GM13977 (cell line): ENCODE results near the gene SULT1A3.
"Not testable (repeated sequence)": the region's sequence is repeated elsewhere in the genome, so short reads cannot be mapped to it uniquely, and the experiment has no call there.

Source experiments
- DNase-seq: peaks from one replicate; pipeline ENCODE4 v3.0.0; 2012; ENCODE audit warnings: low spot score
- in situ Hi-C: fragments of 300-500 bp; cut with MboI; formaldehyde crosslinking; loops from one replicate; pipeline ENCODE4 v1.12.0; 2022; ENCODE audit warnings: low sequenced_read_pairs, low pct_unique_long_range_greater_than_20kb, mixed read lengths, inconsistent platforms; ENCODE audit not compliant: unreplicated experiment
- TF ChIP-seq, protein P1 (sequence below): IDR thresholded peaks from 2 replicates; pipeline ENCODE4 v1.5.1; 2012; ENCODE audit warnings: mild to moderate bottlenecking, control low read depth; ENCODE audit not compliant: insufficient read depth; ENCODE audit errors: extremely low read depth, missing control alignments

The SULT1A3 gene

DNA sequence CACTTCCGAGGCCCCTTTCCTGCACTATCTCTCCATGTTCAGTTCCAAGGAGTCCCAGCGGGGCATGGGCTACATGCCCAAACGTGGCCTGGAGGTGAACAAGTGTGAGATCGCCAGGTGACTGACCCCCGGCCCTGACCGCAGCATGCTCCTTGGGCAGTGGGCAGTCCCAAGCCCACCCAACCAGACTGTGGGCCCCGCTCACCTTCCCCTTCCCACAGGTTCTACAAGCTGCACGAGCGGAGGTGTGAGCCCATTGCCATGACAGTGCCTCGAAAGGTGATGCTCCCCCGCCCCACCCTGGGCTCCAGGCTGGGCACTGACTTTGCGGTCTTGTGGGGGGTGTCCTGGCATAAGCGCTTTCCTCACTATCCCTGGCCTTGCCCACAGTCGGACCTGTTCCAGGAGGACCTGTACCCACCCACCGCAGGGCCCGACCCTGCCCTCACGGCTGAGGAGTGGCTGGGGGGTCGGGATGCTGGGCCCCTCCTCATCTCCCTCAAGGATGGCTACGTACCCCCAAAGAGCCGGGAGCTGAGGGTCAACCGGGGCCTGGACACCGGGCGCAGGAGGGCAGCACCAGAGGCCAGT is 11.0 kb upstream of the SULT1A3 start:
- no peak for DNase-seq
- TF ChIP-seq, protein P1, sequence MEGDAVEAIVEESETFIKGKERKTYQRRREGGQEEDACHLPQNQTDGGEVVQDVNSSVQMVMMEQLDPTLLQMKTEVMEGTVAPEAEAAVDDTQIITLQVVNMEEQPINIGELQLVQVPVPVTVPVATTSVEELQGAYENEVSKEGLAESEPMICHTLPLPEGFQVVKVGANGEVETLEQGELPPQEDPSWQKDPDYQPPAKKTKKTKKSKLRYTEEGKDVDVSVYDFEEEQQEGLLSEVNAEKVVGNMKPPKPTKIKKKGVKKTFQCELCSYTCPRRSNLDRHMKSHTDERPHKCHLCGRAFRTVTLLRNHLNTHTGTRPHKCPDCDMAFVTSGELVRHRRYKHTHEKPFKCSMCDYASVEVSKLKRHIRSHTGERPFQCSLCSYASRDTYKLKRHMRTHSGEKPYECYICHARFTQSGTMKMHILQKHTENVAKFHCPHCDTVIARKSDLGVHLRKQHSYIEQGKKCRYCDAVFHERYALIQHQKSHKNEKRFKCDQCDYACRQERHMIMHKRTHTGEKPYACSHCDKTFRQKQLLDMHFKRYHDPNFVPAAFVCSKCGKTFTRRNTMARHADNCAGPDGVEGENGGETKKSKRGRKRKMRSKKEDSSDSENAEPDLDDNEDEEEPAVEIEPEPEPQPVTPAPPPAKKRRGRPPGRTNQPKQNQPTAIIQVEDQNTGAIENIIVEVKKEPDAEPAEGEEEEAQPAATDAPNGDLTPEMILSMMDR = no peak
- in situ Hi-C loops = no loop called here

DNA sequence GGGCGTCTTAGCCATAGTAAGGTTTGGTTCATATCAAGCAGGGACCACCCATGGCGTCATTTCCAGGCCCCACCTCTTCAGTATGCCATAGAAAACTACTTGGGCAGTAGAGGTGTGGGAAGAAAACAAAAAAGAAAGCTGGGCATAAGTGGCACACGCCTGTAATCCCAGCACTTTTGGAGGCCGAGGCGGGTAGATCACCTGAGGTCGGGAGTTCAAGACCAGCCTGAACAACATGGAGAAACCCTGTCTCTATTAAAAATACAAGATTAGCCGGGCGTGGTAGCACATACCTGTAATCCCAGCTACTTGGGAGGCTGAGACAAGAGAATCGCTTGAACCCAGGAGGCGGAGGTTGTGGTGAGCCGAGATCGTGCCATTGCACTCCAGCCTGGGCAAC is 7.9 kb upstream of the SULT1A3 start:
- in situ Hi-C loops, DNase-seq: not testable (repeated sequence)

DNA sequence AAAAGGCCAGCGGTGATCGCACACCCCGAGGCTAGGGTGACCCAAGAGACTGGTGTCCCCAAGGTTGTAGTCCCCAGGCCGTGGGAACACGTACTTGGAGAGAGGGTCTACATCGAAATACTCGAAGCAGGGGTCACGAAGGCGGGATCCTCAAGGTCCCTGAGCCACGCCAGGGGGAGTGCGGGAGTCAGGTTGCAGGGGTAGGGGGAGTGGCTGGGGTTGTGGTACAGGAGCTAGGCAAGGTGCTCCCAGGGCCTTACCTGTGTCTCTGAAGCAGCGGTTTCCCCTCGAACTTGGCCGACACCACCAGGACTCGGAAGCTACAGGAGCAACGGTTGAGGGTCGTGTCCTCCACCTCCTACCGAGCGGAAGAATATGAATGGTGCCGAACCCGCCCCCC is 6.0 kb upstream of the SULT1A3 start:
- DNase-seq, in situ Hi-C loops: not testable (repeated sequence)

DNA sequence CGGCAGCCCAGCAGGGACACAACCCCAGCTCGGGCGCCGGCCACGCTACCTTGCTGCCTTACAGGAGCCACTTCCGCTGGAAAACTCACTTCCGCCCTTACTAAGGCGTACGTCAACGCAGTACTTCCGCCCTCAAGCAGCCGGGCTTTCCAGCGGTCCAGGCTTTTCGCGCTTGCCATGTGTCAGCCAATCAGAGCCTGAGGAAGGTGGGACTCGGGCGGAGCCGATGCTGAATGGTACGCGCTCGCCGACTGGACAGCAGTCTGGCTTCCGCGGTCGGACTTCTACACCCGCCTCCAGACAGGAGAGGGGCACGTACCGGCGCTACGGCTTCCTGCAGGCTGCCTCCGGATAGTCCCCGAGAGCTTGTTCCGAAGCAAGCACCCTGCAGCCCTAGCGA is 5.4 kb upstream of the SULT1A3 start, which contains the start of the genes BOLA2B and SLX1A:
Gene BOLA2B (minus strand): TSS at position 52 of the 400 bp plus-strand sequence. CDS start 71 bp downstream, outside the sequence.
Gene SLX1A (plus strand): TSS at position 261 of the 400 bp plus-strand sequence. CDS start 210 bp downstream, outside the sequence.
- in situ Hi-C loops, DNase-seq: not testable (repeated sequence)

DNA sequence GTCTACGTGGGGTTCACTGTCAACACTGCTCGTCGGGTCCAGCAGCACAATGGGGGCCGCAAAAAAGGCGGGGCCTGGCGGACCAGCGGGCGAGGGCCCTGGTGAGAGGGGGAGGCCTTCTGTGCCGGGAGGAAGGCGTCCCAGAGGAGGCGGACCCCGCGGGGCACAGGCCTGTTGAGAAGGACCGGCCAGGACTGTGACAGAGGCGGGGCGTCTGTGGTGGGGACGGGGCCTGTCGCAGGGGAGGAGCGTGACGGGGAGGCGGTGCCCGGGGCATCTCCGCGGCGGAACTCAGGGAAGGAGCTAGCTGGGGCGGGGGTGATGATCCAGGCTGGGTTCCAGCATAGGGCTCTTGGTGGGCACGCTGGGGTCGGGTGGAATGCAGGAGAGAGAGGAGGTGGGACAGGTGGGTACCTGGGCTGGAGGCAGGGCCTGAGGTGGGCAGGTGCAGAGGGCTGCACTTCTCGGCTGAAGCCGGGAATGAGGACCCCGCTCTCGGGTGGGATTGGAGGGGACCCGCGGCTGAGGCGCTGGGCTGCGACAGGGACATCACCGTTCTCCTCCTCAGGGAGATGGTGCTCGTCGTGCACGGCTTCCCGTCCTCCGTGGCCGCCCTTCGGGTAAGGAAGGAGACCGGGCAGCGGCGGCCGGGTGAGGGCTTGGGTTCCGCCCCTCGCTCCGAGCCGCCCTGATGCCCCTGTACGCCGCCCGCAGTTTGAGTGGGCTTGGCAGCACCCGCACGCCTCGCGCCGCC is 4.7 kb upstream of the SULT1A3 start:
- DNase-seq, in situ Hi-C loops: not testable (repeated sequence)

DNA sequence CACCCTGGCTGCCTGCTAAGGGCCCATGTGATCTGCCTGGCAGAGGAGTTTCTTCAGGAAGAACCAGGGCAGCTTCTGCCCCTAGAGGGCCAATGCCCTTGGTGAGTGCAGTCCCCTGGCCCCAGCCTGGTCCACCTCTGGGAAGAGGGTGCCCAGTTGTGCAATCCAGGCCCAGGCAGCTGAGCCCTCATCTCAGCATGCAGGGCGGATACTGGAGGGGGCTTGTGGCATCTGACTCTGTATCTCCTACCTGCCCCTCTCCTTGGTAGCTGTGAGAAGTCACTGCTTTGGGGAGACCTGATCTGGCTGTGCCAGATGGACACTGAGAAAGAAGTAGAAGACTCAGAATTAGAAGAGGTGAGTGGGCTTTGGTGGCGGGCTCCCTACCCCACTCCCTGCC is 2.1 kb upstream of the SULT1A3 start:
- in situ Hi-C loops, DNase-seq: not testable (repeated sequence)

DNA sequence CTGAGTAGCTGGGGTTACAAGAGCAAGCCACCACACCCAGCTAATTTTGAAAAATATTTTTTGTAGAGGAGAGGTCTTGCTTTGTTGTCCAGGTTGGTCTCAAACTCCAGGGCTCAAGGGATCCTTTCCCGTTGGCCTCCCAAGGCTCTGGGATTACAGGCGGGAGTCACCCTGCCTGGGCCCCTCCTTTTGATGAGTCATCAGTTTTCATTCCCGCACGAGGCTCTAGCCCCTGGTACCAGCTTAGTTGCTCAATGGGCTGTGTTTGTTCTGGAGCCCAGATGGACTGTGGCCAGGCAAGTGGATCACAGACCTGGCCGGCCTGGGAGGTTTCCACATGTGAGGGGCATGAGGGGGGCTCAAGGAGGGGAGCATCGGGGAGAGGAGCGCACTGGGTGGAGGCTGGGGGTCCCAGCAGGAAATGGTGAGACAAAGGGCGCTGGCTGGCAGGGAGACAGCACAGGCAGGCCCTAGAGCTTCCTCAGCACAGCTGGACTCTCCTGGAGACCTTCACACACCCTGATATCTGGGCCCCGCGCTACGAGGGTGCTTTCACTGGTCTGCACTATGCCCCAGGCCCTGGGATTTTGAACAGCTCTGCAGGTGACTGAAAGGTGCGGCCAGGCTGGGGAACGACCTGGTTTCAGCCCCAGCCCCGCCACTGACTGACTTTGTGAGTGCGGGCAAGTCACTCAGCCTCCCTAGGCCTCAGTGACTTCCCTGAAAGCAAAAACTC is 721 bp downstream of the SULT1A3 start:
- DNase-seq, in situ Hi-C loops: not testable (repeated sequence)

DNA sequence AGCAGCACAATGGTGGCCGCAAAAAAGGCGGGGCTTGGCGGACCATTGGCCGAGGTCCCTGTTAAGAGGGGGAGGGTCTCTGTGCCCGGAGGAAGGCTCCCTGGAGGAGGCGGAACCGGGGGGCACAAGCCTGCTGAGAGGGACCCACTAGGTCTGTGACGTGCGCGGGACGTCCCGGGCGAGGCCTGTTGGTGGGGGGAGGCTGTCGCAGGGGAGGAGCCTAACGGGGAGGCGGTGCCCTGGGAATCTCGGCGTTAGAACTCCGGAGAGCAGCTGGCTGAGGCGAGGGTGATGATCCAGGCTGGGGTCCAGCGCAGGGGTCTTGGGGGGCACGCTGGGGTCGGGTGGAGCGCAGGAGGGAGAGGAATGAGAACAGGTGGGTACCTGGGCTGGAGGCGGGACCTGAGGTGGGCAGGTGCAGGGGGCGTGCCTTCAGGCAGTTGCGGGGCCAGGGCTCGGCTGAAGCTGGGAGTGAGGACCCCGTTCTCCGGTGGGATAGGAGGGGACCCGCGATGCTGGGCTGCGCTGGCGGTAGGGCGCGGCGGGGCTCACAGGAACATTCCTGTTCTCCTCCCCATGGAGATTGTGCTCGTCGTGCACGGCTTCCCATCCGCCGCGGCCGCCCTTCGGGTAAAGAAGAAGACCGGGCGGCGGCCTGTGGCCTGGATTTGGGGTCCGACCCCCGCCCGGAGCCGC is 6.6 kb downstream of the SULT1A3 start:
- in situ Hi-C loops = not testable (repeated sequence)

DNA sequence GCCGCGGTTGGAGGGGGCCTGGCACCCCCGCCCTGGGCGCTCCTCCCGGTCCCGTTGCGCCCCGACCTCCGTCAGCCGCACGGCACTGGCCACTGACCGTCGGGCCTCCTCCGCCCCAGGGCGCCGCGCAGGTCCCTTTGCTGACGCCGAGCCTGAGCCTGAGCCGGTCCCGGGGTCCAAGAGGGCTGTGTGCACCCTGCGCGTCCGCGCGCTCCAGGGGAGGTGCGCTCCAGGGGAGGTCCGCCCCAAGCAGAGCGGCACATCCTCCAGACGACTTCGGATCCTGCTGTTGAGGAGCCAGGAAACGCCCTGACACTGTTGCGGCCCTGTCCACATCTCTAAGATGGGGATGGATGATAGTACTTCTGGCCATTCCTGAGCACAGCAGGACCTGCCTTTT is 7.2 kb downstream of the SULT1A3 start:
- DNase-seq, in situ Hi-C loops: not testable (repeated sequence)

More for the DNA sequence above, 6.6 kb downstream of the SULT1A3 start:
- DNase-seq = not testable (repeated sequence)

DNA sequence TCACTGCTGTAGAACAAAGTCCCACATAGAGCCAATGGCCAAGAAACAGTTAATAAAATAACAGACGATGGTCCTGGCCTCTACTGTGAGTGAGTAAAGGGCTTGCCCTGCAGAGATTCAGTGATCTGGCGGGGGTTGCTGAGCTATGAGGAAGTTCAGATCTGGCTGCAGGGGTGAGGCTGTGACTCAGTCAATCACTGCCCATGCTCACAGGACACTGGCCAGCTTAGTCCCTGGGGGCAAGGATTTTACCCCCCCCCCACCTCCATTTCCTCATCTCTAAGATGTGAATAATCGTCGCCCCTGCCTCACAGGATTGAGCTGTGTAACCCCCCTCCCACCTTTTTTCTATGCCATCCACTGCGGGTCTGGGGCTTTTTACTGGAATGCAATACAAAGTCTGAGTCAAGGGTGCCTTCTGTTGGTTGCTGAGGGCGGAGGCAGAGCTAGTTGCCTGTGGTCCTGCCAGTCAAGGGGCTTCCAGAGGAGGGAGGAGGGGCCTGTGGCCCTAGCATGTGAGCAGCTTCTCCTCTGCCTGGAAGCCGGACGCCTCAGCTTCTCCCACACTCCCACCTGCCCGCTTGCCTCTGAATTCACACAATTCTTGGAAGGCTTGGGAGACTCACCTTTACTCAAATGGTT is 8.1 kb downstream of the SULT1A3 start:
- DNase-seq, in situ Hi-C loops: not testable (repeated sequence)

DNA sequence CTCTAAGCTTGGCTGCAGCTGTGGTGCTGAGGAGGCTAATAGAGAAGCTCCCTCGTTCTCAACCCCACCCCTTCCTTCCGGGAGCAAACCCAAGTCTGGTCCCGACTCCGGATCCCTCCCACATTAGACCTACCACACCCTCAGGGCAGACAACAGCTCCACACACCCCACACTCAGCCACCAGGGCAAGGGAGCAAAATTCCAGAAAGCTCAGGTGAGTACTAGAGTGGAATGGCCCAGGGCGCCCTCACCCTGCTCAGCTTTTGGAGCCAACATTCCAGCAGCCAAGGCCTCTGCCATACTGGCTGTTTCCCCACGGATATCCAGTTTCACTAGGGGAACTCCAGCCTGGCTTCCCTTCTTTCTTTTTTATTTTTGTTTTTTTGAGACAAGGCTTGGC is 10.0 kb downstream of the SULT1A3 start:
- DNase-seq, in situ Hi-C loops: not testable (repeated sequence)

DNA sequence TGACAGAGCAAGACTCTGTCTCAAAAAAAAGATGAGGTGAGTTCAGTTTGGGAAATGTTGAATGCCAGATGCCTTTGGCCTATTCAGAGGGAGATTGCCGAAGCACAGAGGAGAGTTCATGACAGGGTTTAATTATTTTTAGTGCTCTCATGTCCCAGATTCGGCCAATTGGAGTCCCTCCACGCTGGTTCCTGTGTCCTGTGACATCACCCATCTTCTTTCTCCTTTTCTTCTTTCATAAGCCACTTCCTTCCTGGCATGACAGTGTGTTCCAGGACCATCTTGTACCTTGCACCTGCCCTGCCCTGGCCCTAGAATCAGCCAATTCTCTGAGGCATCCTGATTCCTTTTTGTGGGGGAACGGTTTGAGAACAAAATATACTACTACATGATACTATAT is 12.4 kb downstream of the SULT1A3 start:
- in situ Hi-C loops, DNase-seq: not testable (repeated sequence)

DNA sequence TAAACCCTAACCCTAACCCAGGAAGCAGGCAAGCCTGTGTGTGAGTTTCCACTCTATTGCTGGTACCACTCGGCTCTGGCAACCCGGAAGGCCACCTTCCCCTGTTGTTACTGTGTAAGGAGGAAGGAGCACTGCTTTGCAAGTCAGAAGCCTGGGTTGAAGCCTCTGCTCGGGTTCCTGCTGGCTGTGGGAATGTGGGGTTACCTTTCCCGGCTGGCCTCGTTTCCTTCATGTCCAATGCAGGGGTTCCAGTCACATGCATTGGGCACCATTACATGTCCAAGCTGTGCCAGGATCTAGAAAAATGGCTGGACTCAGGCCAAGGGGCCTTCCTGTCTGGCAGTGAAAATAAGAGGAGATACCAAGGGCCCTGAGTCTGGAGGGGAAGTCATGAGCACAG is 18.0 kb downstream of the SULT1A3 start:
- in situ Hi-C loops, DNase-seq: not testable (repeated sequence)

DNA sequence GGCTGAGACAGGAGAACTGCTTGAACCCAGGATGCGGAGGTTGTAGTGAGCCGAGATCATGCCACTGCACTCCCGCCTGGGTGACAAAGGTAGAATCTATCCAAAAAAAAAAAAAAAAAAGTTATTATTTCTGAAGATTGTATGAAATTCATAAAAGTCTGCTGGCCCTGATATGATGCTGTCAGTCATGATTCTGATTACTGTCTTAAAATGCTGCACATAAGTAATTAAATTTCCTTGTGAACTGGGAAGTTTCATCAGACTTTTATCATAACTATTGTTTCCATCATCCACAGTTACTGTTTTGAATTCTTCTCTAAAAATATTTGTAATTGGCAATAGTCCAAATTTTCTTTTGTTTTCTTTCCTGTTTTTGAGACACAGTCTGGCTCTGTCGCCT is 49.3 kb downstream of the SULT1A3 start, which contains the start of gene NPIPB13:
Gene NPIPB13 (minus strand): TSS at position 101 of the 400 bp plus-strand sequence. CDS start 2,906 bp downstream, outside the sequence.
- in situ Hi-C loops, DNase-seq: not testable (repeated sequence)
